GM21723 (cell line): Measurements from ENCODE around the gene FGD2.
"Not testable (repeated sequence)": the region's sequence is repeated elsewhere in the genome, so short reads cannot be mapped to it uniquely, and the experiment has no call there.

ENCODE experiments used
- ATAC-seq: cut with Tn5 transposase; IDR thresholded peaks from one replicate; pipeline ENCODE4 v1.9.1; 2021; ENCODE audit warnings: mild to moderate bottlenecking, moderate library complexity; ENCODE audit not compliant: unreplicated experiment

FGD2 gene

GRCh38 chr6:37038292-37039198, 33.1 kb downstream of the FGD2 start:
- no peak for ATAC-seq

GRCh38 chr6:37039958-37040357, 34.5 kb downstream of the FGD2 start:
- no peak for ATAC-seq

GRCh38 chr6:37041521-37041920, 36.1 kb downstream of the FGD2 start:
- ATAC-seq, result no peak

- no peak for ATAC-seq
These were observed 36.7 kb downstream of the FGD2 start for GRCh38 chr6:37042150-37042549.

GRCh38 chr6:37043091-37043490, 37.6 kb downstream of the FGD2 start:
- ATAC-seq, result not testable (repeated sequence)

GRCh38 chr6:37047346-37047688, 41.9 kb downstream of the FGD2 start:
- no peak for ATAC-seq

GRCh38 chr6:37047689-37048402, 42.4 kb downstream of the FGD2 start:
- ATAC-seq, result no peak

GRCh38 chr6:37048403-37048850, 43.0 kb downstream of the FGD2 start:
- ATAC-seq, result no peak

- peak; percentile 67 for ATAC-seq
These were observed 43.6 kb downstream of the FGD2 start for GRCh38 chr6:37048851-37049757.

- no peak for ATAC-seq
These were observed 44.2 kb downstream of the FGD2 start for GRCh38 chr6:37049758-37050044.

- ATAC-seq, result no peak
These were observed 44.8 kb downstream of the FGD2 start for GRCh38 chr6:37050045-37050853.

GRCh38 chr6:37050854-37051137, 45.3 kb downstream of the FGD2 start:
- no peak for ATAC-seq

- ATAC-seq, result no peak
These were observed 45.9 kb downstream of the FGD2 start for GRCh38 chr6:37051138-37052026.

- ATAC-seq, result no peak
These were observed 46.7 kb downstream of the FGD2 start for GRCh38 chr6:37052027-37052628.

GRCh38 chr6:37053683-37054082, 48.2 kb downstream of the FGD2 start:
- ATAC-seq, result no peak

- ATAC-seq, result no peak
These were observed 48.7 kb downstream of the FGD2 start for GRCh38 chr6:37054171-37054570.

GRCh38 chr6:37054580-37054979, 49.1 kb downstream of the FGD2 start:
- ATAC-seq, result no peak

GRCh38 chr6:37056112-37056403, 50.6 kb downstream of the FGD2 start:
- no peak for ATAC-seq

- ATAC-seq, result no peak
These were observed 51.1 kb downstream of the FGD2 start for GRCh38 chr6:37056439-37057127.
